Measurements from ENCODE around the gene EIF4G1. TPM values are rescaled to one million over a fixed set of nuclear protein-coding genes. Genes with fewer than 3 reads are reported as not detected.
A peak's percentile ranks its signal among the peaks of the same experiment; 100 is the strongest.

Gene EIF4G1
- total and polyA plus RNA-seq, 2 experiments from 2014 or later: 166 to 275 TPM

DNA sequence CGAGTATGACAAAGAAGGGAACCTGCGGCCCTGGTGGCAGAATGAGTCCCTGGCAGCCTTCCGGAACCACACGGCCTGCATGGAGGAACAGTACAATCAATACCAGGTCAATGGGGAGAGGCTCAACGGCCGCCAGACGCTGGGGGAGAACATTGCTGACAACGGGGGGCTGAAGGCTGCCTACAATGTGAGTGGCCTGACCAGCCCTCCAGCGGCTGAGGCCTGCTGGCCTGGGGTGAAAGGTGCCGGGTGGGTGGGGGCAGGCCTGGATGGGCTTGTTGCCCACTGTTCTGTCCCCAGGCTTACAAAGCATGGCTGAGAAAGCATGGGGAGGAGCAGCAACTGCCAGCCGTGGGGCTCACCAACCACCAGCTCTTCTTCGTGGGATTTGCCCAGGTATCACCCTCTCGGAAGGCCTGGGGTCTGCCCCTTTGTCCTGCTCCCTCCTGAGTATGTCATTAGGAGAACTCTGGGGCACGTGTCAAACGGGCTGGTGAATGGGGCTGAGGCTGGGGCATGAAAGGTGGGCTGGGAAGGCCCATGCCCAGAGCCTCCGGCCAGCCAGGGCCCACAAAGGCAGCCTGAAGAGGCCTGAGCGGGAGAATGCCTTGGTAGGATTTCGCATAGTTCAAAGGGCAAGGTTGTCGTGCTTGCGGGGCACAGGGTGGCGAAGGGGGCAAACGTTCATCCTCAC, 23.2 kb upstream of the EIF4G1 start:
- Histone ChIP-seq H3K4me1 (ENCODE audit: low read depth) (no peaks in the 10 kb centered on the region), H3K9me3 (ENCODE audit: low read depth) (no peaks in the 10 kb centered on the region), H3K27ac (no peak overlapping the region), H3K4me3 (no peak overlapping the region), H3K36me3 (no peaks in the 10 kb centered on the region), H3K27me3 (peaks cover 20% of the 10 kb centered on the region)
- DNase-seq (ENCODE audit: low read depth in 1 of 2, low spot score in 1 of 2): no peak
- TF ChIP-seq, protein P1, sequence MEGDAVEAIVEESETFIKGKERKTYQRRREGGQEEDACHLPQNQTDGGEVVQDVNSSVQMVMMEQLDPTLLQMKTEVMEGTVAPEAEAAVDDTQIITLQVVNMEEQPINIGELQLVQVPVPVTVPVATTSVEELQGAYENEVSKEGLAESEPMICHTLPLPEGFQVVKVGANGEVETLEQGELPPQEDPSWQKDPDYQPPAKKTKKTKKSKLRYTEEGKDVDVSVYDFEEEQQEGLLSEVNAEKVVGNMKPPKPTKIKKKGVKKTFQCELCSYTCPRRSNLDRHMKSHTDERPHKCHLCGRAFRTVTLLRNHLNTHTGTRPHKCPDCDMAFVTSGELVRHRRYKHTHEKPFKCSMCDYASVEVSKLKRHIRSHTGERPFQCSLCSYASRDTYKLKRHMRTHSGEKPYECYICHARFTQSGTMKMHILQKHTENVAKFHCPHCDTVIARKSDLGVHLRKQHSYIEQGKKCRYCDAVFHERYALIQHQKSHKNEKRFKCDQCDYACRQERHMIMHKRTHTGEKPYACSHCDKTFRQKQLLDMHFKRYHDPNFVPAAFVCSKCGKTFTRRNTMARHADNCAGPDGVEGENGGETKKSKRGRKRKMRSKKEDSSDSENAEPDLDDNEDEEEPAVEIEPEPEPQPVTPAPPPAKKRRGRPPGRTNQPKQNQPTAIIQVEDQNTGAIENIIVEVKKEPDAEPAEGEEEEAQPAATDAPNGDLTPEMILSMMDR (IDR thresholded peaks at IDR 0.05; ENCODE audit: low read depth, low read length): no peak

DNA sequence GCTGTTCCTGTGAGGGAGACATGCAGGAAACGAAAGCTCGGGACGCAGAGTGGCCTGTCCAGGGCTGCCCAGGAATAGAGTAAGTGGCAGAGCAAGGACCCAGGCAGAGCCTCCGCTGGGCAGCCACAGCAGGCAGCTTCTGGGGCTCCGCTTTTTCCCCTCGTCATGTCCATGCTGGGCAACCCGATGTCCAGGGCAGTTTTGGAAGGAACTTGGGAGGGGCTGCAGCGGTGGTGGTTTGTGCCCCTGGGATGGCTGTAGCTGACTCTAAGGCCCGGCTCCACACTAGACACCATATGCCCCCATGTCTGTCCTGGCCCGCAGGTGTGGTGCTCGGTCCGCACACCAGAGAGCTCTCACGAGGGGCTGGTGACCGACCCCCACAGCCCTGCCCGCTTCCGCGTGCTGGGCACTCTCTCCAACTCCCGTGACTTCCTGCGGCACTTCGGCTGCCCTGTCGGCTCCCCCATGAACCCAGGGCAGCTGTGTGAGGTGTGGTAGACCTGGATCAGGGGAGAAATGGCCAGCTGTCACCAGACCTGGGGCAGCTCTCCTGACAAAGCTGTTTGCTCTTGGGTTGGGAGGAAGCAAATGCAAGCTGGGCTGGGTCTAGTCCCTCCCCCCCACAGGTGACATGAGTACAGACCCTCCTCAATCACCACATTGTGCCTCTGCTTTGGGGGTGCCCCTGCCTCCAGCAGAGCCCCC, 22.5 kb upstream of the EIF4G1 start:
- H3K27me3 ChIP-seq: peaks cover 14% of the 10 kb centered on the region
- DNase-seq (ENCODE audit: low read depth in 1 of 2, low spot score in 1 of 2): no peak
- H3K9me3 ChIP-seq (ENCODE audit: low read depth): no peaks in the 10 kb centered on the region
- H3K4me3 ChIP-seq: no peak overlapping the region
- H3K4me1 ChIP-seq (ENCODE audit: low read depth): no peaks in the 10 kb centered on the region
- TF ChIP-seq, protein P1 (IDR thresholded peaks at IDR 0.05; ENCODE audit: low read depth, low read length): no peak
- H3K36me3 ChIP-seq: no peaks in the 10 kb centered on the region
- no peak overlapping the region for H3K27ac ChIP-seq

DNA sequence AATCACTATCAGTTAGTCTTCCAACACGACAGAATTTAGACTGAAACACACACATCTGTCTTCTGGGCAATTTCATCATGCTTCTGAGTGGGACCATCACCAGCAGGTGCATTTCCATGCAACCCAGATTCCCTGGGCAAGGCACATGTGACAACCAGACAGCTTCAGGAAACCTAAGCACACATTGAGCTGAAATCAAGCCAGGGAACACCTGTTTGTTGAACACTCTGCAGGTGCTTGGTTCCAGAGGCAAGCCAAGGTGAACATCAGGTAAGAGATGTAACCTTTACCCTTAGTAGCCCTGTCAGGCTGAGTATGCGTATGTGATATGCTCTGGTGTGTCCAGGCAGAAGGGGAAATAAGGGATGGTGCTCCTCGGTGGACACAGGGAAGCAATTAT, 18.6 kb upstream of the EIF4G1 start:
- H3K36me3 ChIP-seq: peaks cover 6% of the 10 kb centered on the region
- no peaks in the 10 kb centered on the region for H3K9me3 ChIP-seq (ENCODE audit: low read depth)
- H3K4me3 ChIP-seq: no peak overlapping the region
- H3K27me3 ChIP-seq: no peaks in the 10 kb centered on the region
- H3K4me1 ChIP-seq (ENCODE audit: low read depth): peaks cover 9% of the 10 kb centered on the region
- H3K27ac ChIP-seq: no peak overlapping the region
- DNase-seq (ENCODE audit: low read depth in 1 of 2, low spot score in 1 of 2): no peak
- TF ChIP-seq, protein P1 (IDR thresholded peaks at IDR 0.05; ENCODE audit: low read depth, low read length): no peak

DNA sequence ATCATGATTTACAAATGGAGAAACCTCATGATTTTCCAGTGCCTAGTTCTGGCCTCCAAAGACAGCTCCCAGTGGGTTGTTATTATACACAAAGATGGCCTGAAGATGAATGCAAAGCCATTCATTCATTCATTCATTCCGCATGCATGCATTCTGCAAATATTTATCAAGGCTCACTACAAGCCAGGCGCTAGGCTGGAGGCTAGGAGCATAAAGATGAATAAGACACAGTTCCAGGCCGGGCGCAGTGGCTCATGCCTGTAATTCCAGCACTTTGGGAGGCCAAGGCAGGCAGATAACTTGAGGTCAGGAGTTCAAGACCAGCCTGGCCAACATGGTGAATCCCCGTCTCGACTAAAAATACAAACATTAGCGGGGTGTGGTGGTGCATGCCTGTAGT, 17.8 kb upstream of the EIF4G1 start:
- Histone ChIP-seq H3K27me3 (no peaks in the 10 kb centered on the region), H3K4me1 (ENCODE audit: low read depth) (peaks cover 9% of the 10 kb centered on the region), H3K36me3 (peaks cover 12% of the 10 kb centered on the region), H3K27ac (no peak overlapping the region), H3K9me3 (ENCODE audit: low read depth) (no peaks in the 10 kb centered on the region), H3K4me3 (no peak overlapping the region)
- TF ChIP-seq, protein P1 (IDR thresholded peaks at IDR 0.05; ENCODE audit: low read depth, low read length): no peak
- no peak for DNase-seq (ENCODE audit: low read depth in 1 of 2, low spot score in 1 of 2)

DNA sequence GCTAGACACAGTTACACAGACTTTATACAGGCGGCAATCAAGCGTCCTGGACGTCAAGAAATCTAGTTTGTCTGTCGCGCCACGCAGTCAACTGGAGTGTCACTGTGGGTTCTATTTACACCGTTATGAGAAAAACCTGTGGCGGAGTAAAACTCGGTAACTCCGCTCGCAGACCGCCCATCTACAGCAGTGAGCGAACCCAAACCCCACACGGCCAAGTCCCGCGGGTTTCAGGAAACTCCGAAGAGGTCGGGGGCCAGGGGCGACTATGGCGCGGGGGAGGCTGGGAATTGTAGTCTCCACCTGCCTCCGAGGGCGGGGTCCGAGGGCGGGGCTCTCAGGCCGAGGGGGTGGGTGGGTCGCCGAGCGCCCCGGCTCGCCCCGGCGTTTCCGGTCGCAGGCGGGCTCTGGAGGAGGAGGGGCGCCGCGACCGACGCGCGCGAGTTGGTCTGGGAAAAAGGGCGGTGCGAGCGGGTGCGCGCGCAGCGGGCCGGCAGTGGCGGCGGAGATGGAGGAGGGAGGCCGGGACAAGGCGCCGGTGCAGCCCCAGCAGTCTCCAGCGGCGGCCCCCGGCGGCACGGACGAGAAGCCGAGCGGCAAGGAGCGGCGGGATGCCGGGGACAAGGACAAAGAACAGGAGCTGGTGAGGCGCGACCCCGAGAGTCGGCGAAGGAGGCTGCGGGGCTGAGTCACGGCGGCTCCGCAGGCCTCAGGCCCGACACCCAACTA, 15.5 kb upstream of the EIF4G1 start, which contains the start of gene PSMD2:
TSS of gene PSMD2 (plus strand) at position 483 of the 729 bp plus-strand sequence. CDS start at position 509, 26 bp downstream.
- Histone ChIP-seq H3K4me1 (ENCODE audit: low read depth) (peaks cover 9% of the 10 kb centered on the region), H3K9me3 (ENCODE audit: low read depth) (no peaks in the 10 kb centered on the region), H3K27ac (peak within 1 kb of the TSS; percentile 86), H3K36me3 (peaks cover 35% of the 10 kb centered on the region), H3K27me3 (no peaks in the 10 kb centered on the region), H3K4me3 (peak within 1 kb of the TSS; percentile 72)
- peak; percentile 98 to 99 for DNase-seq (ENCODE audit: low read depth in 1 of 2, low spot score in 1 of 2)
- TF ChIP-seq, protein P1 (IDR thresholded peaks at IDR 0.05; ENCODE audit: low read depth, low read length): no peak
